Forelimb muscle (tissue), 1 donor: Measurements from ENCODE around the gene SEPTIN14. TPM values are rescaled to one million over a fixed set of nuclear protein-coding genes. Genes with fewer than 3 reads are reported as not detected.
"Not testable (repeated sequence)": the region's sequence is repeated elsewhere in the genome, so short reads cannot be mapped to it uniquely, and the experiment has no call there.

Experiments used
- DNase-seq: peaks from one replicate; pipeline ENCODE4 v3.0.0-alpha.2; 2013; ENCODE audit warnings: low read depth
- polyA plus RNA-seq: library from polyadenylated mRNA; unstranded; fragments of 120-200 nt; gene quantifications from one replicate; pipeline ENCODE4 v1.2.1, GENCODE V29; 2013; ENCODE audit not compliant: insufficient read length

SEPTIN14 gene
- 0.09 TPM for polyA plus RNA-seq

DNA sequence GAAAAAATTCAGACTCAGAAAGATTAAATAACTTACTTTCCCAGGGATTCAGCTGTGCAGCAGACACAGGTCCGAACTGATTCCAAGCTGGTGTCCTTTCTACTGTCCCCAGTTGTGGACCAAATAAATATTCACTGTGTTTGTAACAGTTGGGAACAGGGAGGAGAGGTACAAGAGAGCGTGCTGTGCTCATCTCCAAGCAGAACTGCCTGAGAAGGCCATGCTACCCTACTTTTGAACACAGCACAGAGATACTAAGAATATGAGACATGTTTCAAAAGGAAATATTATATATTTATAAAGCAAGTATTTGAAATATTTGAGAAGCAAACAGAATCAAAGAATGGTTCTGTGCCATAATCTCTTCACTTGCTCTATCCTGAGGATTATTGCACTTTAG is at the start of gene SEPTIN14:
Gene SEPTIN14 (minus strand): TSS at position 101 of the 400 bp plus-strand sequence. CDS start 756 bp downstream, outside the sequence.
- not testable (repeated sequence) for DNase-seq

DNA sequence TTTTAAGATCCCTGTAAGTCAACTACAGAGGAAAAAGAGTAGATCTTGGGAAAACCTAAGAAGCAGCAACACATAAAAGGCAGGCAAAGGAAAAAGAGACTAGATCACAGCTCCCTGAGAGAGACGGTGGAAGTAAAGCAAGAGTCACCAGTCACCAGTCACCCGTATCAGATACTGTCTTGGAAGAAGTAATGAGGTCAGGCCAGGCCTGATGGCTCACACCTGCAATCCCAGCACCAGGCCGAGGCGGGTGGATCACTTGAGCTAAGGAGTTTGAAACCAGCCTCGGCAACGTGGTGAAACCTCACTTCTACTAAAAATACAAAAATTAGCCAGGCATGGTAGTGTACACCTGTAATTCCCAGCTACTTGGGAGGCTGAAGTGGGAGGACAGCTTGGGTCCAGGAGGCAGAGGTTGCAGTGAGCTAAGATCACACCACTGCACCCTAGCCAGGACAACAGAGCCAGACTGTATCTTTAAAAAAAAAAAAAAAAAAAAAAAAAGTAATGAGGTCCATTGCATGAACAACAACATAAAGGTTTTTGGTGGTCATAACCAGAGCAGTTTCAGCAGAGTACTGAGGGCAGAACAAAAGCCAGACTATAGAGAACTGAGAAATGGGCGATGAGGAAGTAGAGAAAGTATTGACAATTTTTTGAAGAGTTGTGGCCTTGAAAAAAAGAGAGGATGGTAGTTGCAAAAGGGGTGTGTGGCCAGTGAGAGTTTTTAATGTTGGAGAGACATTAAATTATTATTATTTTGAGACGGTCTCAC is 41.6 kb upstream of the SEPTIN14 start:
- no peak for DNase-seq

DNA sequence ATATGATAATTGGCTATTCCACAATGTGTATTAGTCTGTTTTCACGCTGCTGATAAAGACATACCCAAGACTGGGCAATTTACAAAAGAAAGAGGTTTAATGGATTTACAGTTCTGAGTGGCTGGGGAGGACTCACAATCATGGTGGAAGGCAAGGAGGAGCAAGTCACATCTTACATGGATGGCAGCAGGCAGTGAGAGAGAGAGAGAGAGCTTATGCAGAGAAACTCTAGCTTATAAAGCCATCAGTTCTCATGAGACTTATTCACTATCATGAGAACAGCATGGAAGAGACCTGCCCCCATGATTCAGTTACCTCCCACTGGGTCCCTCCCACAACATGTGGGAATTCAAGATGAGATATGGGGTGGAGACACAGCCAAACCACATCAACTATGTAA is 38.5 kb upstream of the SEPTIN14 start:
- DNase-seq: not testable (repeated sequence)

DNA sequence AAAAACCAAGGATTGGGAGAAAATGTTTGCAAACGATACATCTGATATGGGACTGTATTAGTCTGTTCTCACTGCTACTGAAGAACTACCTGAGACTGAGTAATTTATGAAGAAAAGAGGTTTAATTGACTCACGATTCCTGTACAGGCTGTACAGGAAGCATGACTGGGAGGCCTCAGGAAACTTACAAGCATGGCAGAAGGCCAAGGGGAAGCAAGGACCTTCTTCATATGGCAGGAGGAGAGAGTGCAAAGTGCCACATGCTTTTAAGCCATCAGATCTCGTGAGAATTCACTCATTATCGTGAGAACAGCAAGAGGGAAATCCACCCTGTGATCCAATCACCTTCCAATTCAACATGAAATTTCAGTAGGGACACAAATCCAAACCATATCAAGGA is 35.7 kb upstream of the SEPTIN14 start:
- no peak for DNase-seq

DNA sequence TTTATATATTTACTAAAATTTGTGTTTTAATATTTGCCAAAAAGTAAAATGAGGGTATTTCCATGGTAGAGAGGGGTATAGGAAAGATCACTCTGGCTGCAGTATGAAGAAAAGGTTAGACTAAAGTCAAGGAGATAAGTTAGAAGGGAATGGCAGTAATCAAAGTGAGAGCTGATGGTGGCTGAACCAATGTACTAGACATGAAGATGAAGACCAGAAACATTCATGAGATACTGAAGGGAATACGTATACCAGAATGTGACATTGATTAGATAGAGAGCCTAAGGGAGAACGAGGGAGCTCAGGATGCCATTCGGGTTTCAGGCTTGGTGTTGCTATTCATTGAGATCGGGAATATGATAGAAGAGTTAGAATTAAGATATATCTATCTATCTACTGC is 32.5 kb upstream of the SEPTIN14 start:
- no peak for DNase-seq

DNA sequence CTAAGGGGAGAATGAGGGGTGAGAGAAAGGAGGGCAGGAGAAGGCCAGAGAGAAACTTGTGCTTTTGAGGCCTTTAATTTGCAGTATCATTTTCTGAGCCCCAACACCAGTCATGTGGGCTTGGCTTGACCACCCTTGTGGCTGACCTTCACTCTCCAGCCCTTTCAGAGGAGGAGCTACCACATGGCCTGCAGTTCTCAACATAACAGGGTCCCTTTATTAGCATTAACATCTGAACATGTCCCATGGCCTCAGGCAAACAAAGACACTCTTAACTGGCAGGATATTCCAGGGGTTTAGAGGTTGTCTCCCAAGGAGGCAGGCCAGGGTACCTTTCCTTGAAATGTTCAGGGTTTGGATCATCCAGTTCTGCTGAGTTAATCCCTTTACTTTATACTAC is 31.4 kb upstream of the SEPTIN14 start:
- no peak for DNase-seq

DNA sequence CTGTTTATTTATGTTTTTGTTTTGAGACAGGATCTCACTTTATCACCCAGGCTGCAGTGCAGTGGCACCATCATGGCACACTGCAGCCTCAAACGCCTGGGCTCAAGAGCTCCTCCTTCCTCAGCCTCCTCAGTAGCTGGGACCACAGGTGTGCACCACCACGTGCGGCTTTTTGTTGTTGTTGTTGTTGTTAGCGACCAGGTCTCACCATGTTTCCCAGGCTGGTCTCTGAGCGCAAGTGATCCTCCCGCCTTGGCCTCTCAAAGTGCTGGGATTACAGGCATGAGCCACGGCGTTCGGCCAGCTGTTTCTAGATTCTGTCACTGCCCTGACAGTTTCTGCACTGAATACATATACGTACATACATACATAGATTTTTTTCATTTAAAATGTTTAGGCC is 25.8 kb upstream of the SEPTIN14 start:
- not testable (repeated sequence) for DNase-seq

GRCh38 chr7:55887821-55888247 is 25.3 kb upstream of the SEPTIN14 start:
- DNase-seq: no peak

DNA sequence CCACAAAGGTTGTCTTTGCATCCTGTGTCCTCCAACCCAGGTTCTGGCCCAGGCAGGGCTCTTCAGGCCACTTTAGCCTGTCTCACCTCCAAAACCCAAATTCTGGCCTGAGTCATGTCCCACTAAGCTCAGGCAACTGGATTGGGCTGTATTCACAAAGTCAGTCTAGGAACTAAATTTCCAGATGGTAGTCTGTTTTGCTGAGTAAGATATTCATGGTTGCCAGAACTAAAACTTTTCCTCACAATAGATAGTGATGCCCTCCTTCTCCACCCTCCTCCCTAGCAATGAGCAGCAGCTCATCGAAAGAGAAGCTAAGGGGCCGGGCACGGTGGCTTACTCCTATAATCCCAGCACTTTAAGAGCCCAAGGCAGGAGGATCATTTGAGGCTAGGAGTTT is 21.8 kb upstream of the SEPTIN14 start:
- no peak for DNase-seq

DNA sequence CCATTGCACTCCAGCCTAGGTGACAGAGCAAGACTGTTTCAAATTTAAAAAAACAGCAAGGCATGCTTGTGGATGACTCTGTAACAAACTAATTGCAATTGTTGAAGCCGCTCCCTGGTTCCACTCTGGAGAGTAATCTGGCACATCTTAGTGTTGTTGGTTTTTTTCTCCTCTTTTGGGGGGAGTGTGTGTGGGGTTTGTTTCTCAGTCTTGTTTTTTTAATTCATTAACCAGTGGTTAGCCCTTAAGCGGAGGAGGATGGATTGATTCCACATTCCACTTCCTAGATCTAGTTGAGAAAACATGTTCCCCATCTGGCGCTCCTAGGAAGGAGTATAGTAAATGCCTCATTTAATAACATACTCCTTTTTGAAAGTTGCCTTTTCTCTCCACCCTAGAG is 16.1 kb upstream of the SEPTIN14 start:
- DNase-seq: no peak

- DNase-seq: no peak
Measured at GRCh38 chr7:55877308-55877707, 14.8 kb upstream of the SEPTIN14 start.

DNA sequence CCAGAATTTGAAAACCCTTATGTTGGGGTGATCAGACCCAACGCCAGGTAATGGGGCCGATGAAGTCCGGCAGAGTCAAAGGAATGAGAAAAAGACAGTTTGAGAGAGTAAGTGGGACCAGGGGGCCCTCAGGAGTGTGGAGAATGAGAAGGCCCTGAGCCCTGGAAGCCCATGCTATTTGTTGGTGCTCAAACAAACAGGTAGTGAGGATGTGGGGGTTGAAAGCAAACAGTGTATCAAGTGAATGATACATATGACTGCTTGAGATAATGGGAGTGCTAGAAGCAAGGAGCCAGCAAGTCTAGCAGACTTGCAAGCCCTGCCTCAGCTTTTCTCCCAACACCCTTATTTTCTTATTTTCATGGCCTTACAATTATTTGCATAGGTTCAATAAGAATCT is 11.2 kb upstream of the SEPTIN14 start:
- DNase-seq: no peak

DNA sequence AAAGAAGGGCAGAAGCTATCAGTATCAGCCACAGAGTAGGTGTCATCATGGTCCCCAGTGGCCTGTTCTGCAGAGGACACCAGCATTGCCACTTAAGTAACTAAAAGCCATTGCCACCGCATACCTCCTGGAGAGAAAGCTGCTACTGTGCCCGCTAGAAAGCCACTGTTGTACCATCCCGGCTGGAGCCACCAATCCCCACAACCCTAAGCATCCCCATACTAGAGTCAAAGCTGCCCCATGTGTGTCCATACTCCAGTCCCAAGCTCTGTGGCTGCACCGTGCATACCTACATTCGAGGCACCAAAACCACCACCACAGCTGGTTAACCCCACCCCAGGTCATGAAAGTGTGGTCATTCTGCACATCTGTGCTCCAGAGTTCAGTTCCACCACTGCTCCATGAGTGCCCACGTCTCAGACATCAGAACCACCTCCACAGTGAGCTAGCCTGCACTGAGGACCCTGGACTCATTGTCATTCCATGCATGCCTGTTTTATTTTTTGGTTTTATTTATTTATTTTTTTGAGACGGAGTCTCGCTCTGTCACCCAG is 9.5 kb upstream of the SEPTIN14 start:
- DNase-seq: no peak

DNA sequence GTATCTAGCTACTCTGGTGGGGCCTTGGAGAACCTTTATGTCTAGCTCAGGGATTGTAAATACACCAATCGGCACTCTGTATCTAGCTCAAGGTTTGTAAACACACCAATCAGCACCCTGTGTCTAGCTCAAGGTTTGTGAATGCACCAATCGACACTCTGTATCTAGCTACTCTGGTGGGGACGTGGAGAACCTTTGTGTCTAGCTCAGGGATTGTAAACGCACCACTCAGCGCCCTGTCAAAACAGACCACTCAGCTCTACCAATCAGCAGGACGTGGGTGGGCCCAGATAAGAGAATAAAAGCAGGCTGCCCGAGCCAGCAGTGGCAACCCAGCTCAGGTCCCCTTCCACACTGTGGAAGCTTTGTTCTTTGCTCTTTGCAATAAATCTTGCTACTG is 6.4 kb upstream of the SEPTIN14 start:
- DNase-seq: not testable (repeated sequence)

DNA sequence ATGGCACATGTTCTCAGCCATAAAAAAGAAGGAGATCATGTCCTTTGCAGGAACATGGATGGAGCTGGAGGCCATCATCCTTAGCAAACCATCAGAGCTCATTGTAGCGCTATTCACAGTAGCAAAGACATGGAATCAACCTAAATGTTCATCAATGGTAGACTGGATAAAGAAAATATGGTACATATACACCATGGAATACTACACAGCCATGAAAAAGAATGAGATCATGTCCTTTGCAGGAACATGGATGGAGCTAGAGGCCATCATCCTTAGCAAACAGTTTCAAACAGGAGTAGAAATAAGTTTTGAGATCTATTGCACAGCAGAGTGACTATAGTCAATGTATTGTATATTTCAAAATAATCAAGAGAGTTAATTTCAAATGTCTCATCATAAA is 17.4 kb downstream of the SEPTIN14 start:
- DNase-seq: not testable (repeated sequence)

DNA sequence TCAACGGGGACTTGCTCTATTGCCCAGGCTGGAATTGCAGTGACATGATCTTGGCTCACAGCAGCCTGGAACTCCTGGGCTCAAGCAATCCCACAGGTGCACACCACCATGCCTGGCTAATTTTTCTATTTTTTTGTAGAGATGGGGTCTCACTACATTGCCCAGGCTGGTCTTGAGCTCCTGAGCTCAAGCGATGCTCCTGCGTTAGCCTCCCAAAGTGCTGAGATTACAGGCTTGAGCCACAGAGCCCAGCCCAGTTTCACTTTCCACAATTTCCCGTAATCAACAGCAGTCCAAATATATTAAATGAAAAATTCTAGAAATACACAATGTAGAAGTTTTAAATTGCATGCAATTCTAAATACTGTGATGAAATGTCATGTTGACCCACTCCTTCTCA is 24.0 kb downstream of the SEPTIN14 start:
- no peak for DNase-seq

DNA sequence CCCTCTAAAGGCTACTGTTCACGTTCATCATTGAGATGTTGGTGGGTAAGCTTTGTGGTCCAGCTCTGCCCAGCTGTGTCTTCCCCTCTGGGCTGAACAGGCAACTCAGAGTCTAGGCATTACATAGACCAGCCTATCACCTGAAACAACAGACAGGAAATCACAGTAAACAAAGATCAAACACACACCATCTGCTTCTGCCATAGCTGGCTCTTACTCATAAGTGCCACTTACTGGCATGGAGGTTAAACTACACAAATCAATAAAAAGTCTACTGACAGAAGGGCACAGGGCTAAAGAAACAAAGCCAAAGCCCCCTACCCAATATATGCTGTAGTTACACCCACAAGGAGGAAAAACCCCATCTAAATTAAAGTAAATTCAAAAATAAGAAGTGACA is 35.0 kb downstream of the SEPTIN14 start:
- DNase-seq: no peak

DNA sequence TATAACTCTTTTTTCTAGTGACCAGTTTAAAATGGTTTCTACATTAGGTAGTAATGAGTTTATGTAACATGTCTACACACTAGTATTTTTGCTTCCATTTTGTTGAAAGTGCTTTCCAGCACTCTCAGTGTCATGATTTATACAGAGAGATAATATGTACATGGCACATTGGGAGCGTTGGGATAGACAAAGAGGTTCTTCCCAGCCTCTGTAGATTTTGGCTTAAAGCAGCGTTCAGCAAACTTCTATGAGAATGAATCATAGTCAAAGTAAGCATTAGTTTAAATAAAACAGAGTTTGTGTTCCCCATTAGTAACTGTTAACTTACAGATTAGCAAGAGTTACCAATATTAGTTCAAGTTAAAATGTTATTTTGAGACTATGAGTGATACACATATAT is 43.9 kb downstream of the SEPTIN14 start:
- DNase-seq: no peak

DNA sequence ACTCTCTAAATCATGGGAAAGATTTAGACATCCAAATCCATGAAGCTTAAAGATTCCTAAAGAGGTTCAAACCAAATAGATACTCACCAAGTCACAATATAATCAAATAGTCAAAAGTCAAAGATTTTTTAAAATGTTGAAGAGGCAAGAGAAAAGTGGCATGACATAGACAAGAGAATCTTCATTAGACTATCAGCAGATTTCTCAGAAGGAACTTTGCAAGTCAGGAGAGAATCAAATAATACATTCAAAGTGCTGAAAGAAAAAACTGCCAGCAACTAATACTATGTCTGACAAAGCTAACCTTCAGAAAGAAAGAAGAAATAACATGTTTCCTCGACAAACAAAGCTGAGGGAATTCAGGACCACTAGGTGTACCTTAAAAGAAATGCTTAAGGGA is 65.3 kb downstream of the SEPTIN14 start:
- DNase-seq: not testable (repeated sequence)

DNA sequence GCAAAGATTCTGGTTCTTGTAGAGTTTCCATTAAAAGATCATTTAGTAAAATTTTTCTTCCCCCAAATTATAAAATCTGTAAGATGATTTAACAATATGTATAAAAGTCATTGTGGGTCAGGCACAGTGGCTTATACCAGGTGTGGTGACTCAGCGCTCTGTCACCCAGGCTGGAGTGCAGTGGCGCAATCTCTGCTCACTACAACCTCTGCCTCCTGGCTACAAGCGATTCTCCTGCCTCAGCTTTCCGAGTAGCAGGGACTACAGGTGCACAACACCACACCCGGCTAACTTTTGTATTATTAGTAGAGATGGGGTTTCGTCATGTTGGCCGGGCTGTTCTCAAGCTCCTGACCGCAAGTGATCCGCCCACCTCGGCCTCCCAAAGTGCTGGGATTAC is 68.0 kb downstream of the SEPTIN14 start:
- no peak for DNase-seq

GRCh38 chr7:55792048-55792447 is 70.5 kb downstream of the SEPTIN14 start:
- DNase-seq: no peak

DNA sequence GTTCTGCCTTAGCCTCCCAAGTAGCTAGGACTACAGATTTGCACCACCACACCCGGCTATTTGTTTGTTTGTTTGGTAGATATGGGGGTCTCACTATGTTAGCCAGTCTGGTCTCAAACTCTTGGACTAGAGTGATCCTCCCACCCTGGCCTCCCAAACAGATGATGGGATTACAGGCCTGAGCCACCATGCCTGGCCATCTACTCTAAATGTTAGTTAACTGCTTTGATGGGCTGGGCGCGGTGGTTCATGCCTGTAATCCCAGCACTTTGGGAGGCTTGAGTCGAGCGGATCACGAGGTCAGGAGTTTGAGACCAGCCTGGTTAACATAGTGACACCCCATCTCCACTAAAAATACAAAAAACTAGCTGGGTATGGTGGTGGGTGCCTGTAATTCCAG is 74.8 kb downstream of the SEPTIN14 start:
- DNase-seq: no peak

DNA sequence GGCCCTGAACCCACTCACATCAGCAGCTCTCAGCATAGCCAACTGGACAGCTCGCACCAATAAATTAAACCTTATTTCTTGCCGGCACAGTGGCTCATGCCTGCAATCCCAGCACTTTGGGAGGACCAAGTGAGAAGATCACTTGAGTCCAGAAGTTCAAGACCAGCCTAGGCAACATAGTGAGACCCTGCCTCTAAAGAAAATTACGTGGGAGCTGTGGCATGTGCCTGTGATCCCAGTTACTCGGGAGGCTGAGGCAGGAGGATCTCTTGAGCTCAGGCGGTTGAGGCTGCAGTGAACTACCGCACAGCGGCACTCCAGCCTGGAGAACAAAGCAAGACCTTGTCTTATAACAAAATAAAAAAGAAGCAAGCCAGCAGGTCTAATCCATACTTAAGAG is 75.7 kb downstream of the SEPTIN14 start:
- no peak for DNase-seq

DNA sequence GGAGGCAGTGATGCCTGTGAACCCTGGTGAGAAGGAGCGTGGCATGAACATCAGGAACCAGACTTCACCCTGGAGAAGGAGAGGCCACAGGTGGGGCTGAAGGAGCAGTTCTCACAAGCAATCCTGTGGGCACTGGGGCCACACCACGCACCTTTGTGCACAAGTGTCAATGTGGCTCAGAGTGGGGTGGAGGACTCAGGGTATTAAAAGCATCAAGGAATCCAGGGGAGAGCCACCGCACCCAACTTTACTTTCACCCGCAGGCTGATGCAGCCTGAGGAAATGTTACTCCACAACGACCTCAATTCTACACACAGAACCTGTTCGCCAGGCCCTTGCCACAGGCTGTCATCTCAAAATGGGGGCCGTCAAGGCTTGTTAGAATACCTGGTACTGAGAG is 77.1 kb downstream of the SEPTIN14 start:
- not testable (repeated sequence) for DNase-seq
